ENCODE data around the gene LLPH.

GRCh38 chr12:66160704-66161103, 30.2 kb upstream of the LLPH start:
- TF ChIP-seq FOXK2 (IDR thresholded peaks at IDR 0.05) (no peak), ZNF558 (CRISPR knock-in tag; IDR thresholded peaks at IDR 0.05; ENCODE audit: borderline replicate concordance) (no peak), POLR2AphosphoS5 (IDR thresholded peaks at IDR 0.05; ENCODE audit: low read depth, low read length) (no peak), KDM5B (CRISPR knock-in tag; IDR thresholded peaks at IDR 0.05; ENCODE audit: borderline replicate concordance) (no peak), KDM1A (CRISPR knock-in tag; IDR thresholded peaks at IDR 0.05) (no peak), TOPORS (CRISPR knock-in tag; IDR thresholded peaks at IDR 0.05) (no peak), CTCF (CRISPR knock-in tag; IDR thresholded peaks at IDR 0.05) (no peak), ZNF230 (CRISPR knock-in tag; IDR thresholded peaks at IDR 0.05) (no peak), PRPF4 (IDR thresholded peaks at IDR 0.05; ENCODE audit: low read depth, low read length, poor library complexity, severe bottlenecking) (no peak)
